GM21526 (cell line): Measurements from ENCODE around the gene SULF2.

Experiments used
- ATAC-seq: cut with Tn5 transposase; IDR thresholded peaks from one replicate; pipeline ENCODE4 v1.9.1; 2021; ENCODE audit warnings: moderate library complexity; ENCODE audit not compliant: unreplicated experiment, low FRiP score

SULF2 gene

GRCh38 chr20:47785854-47786764 is 828 bp upstream of the SULF2 start:
- no peak for ATAC-seq

GRCh38 chr20:47784599-47785310 is 526 bp downstream of the SULF2 start:
- no peak for ATAC-seq

GRCh38 chr20:47783828-47784598 is 1.3 kb downstream of the SULF2 start:
- no peak for ATAC-seq

DNA sequence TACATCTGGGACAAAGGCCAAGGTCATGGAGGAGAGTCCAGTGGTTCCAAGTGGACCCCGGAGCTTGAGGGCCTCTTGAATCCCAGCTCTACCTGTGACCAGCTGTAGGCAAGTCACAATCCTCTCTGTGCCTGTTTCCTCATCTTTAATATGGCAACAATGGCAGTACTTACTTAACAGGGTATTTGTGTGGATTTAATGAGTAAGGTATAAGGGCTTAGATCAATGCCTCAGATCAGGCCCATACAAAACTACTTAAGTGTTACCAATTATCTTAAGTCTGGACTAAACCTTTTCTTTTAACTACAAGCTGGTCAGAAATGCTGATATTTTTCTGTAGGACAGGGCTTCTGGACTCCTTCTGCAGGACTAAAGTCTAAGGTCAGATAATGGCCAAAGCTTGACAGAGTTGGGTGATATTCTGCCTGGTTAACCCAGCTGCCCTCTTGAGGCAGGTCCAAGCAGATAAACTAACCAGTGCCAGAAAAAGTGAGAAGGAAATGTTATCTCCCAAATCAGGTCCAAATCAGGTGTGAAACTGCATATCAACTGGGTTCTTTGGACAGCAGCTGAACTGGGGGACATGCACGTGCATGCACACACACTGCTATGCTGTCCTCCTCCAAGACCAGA is 2.2 kb downstream of the SULF2 start:
- no peak for ATAC-seq

DNA sequence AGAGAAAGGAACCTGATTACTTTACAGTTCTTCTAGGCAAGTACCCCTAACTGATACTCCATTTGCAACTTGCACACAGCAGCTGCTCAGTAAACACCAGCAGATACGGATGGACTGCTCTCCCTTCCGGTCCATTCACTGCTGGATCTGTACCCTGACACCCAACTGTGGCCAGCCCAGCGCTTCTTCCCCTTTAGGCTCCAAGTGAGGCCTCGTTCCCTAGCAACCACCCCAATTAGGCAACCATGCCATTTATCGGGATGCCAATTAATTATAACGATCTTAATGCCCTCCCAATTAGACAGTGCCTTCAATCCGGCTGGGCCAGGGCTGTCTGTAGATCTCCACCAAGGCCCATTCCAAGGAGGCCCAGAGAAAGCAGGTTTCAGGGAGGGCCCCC is 3.2 kb downstream of the SULF2 start:
- ATAC-seq, result no peak

DNA sequence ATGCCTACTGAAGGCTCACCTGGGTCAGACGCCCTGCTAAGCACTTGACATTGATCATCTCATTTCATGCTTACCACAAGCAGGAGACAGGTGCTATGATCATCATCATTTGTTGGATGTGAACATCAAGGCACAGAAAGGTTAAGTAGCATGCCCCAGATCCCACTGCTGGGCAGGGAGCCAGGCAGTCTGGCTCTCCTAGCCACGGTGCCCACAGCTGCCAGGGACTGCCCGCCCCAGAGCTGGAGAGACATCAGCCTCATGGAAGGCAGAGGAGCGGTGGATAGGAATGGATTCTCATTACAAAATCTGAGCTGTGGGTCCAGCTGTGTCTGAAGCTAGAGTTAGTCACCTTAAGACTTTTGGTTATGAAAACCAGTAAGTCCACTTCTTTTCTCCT is 3.6 kb downstream of the SULF2 start:
- ATAC-seq, result no peak

DNA sequence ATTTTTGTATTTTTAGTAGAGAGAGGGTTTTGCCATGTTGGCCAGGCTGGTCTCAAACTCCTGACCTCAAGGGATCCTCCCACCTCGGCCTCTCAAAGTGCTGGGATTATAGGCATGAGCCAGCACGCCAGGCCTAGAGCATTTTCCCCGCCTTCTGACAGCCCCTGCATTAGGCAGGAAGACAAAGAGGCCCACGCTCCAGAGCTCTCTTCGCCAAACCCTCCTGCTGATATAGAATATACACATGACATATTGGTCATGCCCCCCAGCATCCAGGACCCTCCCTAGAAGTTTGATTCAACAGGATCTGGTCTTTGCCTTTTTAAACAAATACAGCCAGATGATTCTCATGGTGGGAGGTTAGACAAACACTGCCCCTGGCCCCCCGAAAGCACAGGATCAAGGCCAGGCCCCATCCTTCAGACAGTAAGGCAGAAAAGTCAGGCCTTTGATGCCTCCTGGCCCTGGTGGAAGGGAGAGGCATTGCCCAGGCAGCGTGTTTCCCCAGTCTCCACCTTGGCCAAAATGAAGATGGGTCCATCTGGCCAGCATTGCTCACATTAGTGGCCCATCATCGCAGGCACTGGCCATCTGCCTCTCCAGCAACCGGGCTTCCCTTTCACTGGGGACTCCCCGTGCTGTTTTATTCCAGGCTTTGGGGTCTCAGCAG is 4.4 kb downstream of the SULF2 start:
- no peak for ATAC-seq

GRCh38 chr20:47778398-47779354 is 6.6 kb downstream of the SULF2 start:
- ATAC-seq, result no peak

DNA sequence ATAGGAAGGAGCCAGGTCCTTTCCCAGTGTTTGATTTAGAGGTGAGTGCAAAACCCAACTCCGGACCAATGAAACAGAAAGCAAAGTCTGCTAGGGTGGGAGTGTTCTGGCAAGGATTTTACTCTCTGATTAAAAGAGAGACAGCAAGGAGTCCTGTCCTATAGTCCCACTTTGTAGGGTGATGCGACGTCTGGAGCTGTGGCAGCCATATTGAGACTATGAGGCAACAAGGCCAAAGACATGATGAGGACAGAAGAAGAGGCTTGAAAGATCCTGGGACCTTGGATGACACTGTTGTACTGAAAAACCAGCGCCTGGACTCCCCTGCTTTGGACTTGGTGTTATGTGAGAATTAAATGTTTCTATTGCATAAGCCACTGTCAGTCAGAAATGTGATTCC is 8.1 kb downstream of the SULF2 start:
- no peak for ATAC-seq

DNA sequence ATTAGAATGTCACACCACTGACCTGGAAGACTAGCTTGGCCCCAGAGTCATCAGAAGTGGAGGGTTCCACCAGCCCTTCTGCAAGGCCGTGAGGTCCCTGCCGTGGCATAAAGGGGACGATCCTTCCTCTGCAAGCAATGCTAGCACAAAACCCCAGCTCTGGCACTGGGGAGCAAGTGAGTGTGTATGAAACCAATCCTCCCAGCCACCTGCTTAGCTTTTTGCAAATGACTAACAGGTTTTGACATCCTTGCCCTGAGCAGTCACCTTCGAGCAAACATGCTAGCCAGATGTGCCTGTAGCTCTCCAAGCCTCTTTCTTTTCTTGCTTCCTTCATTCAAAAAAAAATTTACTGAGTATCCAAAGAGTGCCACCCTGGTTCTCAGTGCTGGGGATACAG is 8.6 kb downstream of the SULF2 start:
- ATAC-seq, result no peak

- ATAC-seq, result no peak
These were observed 9.4 kb downstream of the SULF2 start for GRCh38 chr20:47775841-47776240.

GRCh38 chr20:47775039-47775438 is 10.2 kb downstream of the SULF2 start:
- no peak for ATAC-seq

GRCh38 chr20:47774131-47774777 is 11.0 kb downstream of the SULF2 start:
- ATAC-seq, result no peak

GRCh38 chr20:47773371-47773786 is 11.9 kb downstream of the SULF2 start:
- no peak for ATAC-seq

DNA sequence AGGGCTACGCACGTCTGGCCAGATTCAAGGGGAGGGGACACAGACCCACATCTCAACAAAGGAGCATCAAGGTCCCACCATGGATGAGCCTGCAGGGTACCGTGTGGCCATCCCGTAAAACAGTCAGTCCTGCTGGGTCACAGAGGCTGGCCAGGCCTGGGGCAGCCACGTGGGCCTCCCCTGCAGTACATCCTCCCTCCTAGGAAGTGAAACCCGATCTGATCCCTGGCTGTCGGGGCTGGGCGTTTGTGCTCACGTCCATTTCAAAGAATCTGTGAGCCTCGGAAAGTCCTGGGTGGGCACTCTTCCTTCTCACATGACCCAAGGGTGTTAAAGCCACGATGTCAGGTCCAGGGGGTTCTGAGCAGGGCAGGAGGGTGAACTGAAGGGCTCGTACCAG is 14.3 kb downstream of the SULF2 start:
- ATAC-seq, result no peak

- no peak for ATAC-seq
These were observed 17.1 kb downstream of the SULF2 start for GRCh38 chr20:47768016-47768824.

DNA sequence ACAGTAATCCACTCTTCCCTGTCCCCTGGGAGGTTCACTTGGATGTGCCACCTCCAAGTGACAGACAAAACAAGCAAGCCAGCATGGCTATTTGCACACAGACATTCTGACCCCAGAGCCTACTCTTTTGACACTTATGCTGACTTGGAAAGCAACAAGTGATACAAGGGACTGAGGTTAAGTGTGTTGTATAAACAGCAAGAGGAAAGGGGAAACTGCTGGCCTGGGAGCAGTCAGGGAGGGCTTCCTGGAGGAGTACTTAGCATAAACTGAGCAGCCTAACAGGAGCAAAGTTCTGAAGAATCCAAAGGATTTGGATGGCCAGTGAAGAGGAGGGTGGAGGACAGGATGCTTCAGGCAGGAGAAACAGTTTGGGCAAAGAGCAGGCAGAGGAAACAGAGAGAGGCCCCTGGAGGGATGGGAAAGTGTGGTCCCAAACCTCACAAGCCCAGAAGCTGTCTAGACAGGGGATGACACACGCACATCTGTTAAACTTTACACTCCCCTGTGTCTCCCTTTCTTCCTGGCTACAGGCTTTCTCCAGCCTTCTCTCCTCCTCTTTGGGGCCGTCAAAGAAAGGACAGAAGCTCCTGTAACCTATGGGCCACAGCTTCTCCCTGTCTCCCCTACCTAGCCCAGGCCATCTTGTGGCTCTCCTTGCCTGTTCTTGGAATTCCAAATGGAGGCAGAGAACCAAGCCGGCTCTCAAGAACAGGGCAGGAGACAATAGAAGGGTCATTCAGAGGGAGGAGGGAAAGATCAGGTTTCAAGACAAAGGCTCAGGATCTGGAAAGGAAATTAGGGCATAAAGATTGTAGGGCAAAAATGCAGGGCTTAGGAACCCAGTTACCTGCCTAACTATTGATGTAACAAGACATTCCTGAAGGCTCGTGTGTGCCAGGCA is 19.3 kb downstream of the SULF2 start:
- no peak for ATAC-seq
